A673 (cell line): ENCODE data around the gene ACAD11.

ENCODE experiments used
- CTCF ChIP-seq: fragments of 300-800, 200-600 bp; sonication (generic); conservative IDR thresholded peaks from 2 replicates; pipeline ENCODE4 v1.5.1; 2017; ENCODE audit warnings: low read depth, mild to moderate bottlenecking, antibody characterized with exemption, low read length, moderate library complexity, mixed read lengths
- EZH2 ChIP-seq: fragments of 200-600 bp; sonication (generic); IDR thresholded peaks from 2 replicates; pipeline ENCODE4 v1.6.1; 2017; ENCODE audit warnings: borderline replicate concordance, low read depth, mild to moderate bottlenecking, mixed read lengths, antibody characterized with exemption, low read length; ENCODE audit not compliant: poor library complexity, severe bottlenecking

DNA sequence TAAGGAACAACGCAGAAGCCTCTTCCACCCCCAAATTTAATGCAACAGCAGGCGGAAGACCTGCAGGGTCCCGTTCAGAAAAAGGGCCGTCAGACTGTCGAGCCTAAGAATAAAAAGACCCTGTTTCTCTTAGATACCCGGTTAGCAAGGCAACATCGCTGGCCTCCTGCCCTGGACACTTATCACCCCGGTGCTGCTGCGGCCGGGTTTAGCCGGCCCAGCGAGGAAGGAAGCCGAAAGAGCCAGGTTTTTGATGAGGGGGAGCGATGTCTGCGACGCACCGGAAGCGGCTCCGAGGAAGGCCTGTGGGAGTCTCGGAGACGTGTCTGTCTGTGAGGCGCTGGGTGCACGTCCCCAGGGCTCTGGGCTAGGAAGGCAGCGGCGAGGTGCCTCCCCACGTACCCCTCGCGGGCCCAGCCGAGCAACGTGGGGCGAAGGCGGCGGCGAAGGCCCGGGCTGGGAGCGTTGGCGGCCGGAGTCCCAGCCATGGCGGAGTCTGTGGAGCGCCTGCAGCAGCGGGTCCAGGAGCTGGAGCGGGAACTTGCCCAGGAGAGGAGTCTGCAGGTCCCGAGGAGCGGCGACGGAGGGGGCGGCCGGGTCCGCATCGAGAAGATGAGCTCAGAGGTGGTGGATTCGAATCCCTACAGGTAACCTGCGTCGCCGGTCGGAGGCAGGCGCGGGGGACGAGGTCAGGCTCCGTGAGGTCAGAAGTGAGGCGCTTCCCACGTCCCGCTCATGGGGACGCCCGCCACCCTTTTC lies 622 bp upstream of the ACAD11 start, which contains the start of gene UBA5:
- TF ChIP-seq CTCF, result no peak
- no peak for TF ChIP-seq EZH2
